IMR-90 (cell line): ENCODE data around the gene TTYH3.

ENCODE experiments used
- BHLHE40 ChIP-seq: fragments of 150-350 bp; IDR thresholded peaks from 2 replicates; pipeline ENCODE4 v1.6.1; 2016; ENCODE audit warnings: mild to moderate bottlenecking, low read depth, low read length
- FOS ChIP-seq: fragments of 150-350 bp; IDR thresholded peaks from 2 replicates; pipeline ENCODE4 v1.6.1; 2016; ENCODE audit warnings: low read depth, low read length
- MAFK ChIP-seq: IDR thresholded peaks from 2 replicates; pipeline ENCODE4 v1.6.1; 2012; ENCODE audit warnings: low read depth, low read length, improper control_type of control experiment
- MAZ ChIP-seq: IDR thresholded peaks from 2 replicates; pipeline ENCODE4 v1.6.1; 2012; ENCODE audit warnings: low read depth, mild to moderate bottlenecking, low read length, improper control_type of control experiment, moderate library complexity, borderline replicate concordance
- POLR2A ChIP-seq: IDR thresholded peaks from 2 replicates; pipeline ENCODE4 v1.6.1; 2012; ENCODE audit warnings: mild to moderate bottlenecking, low read depth, low read length
- SMC3 ChIP-seq: fragments of 150-350 bp; IDR thresholded peaks from 2 replicates; pipeline ENCODE4 v1.6.1; 2016; ENCODE audit warnings: low read depth, mild to moderate bottlenecking, antibody characterized with exemption, low read length, moderate library complexity
- TF ChIP-seq, protein P1 (sequence below): conservative IDR thresholded peaks from 2 replicates; pipeline ENCODE4 v1.5.1; 2012; ENCODE audit warnings: mild to moderate bottlenecking, low read depth, low read length, improper control_type of control experiment

GRCh38 chr7:2611922-2612321 lies 19.9 kb upstream of the TTYH3 start:
- TF ChIP-seq POLR2A (no peak), BHLHE40 (no peak), FOS (no peak), SMC3 (no peak), MAFK (no peak), MAZ (no peak)
- TF ChIP-seq, protein P1, sequence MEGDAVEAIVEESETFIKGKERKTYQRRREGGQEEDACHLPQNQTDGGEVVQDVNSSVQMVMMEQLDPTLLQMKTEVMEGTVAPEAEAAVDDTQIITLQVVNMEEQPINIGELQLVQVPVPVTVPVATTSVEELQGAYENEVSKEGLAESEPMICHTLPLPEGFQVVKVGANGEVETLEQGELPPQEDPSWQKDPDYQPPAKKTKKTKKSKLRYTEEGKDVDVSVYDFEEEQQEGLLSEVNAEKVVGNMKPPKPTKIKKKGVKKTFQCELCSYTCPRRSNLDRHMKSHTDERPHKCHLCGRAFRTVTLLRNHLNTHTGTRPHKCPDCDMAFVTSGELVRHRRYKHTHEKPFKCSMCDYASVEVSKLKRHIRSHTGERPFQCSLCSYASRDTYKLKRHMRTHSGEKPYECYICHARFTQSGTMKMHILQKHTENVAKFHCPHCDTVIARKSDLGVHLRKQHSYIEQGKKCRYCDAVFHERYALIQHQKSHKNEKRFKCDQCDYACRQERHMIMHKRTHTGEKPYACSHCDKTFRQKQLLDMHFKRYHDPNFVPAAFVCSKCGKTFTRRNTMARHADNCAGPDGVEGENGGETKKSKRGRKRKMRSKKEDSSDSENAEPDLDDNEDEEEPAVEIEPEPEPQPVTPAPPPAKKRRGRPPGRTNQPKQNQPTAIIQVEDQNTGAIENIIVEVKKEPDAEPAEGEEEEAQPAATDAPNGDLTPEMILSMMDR: no peak
